Ovary (tissue), 3 donors: ENCODE measurements around the gene SNAP47.

Experiments used
- EP300 ChIP-seq: sonication (generic); formaldehyde crosslinking; IDR thresholded peaks from one replicate; pipeline ENCODE4 v1.6.1; 2017; ENCODE audit warnings: antibody characterized with exemption
- POLR2A ChIP-seq: fragments of 450-650 bp; IDR thresholded peaks from one replicate; pipeline ENCODE4 v1.6.1; 2017; ENCODE audit warnings: antibody characterized with exemption, mild to moderate bottlenecking, moderate library complexity
- TF ChIP-seq, protein P1 (sequence below), 3 donors: fragments of 450-650 bp in 2 of 3; fragments of 200-600 bp in 1 of 3; IDR thresholded peaks; one replicate each; pipeline versions ENCODE4 v1.5.1 to v1.8.0; 2016 to 2022; ENCODE audit warnings: antibody characterized with exemption in 3 of 3, mild to moderate bottlenecking in 1 of 3
- donor health status: DM: no; HTN: no; CAD: no.

DNA sequence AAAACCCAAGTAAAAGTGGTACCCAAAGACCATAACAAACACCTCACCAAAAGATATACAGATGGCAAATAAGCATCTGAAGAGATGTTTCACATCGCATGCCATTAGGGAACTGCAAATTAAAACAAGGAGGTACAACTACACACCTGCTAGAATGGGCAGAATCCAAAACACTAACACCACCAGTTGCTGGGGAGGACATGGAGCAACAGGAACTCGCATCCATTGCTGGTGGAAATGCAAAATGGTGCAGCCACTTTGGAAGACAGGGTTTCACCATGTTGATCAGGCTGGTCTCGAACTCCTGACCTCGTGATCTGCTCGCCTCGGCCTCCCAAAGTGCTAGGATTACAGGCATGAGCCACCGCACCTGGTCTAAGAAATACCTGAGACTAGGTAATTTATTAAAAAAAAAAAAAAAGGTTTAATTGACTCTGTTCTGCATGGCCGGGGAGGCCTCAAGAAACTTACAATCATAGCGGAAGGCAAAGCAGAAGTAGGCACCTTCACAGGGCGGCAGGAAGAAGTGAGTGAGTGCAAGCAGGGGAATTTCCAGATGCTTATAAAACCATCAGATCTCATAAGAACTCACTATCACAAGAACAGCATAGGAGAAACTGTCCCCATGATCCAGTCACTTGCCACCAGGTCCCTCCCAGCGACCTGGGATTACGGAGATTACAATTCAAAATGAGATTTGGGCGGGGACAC, 50.0 kb downstream of the SNAP47 start:
- TF ChIP-seq, protein P1, sequence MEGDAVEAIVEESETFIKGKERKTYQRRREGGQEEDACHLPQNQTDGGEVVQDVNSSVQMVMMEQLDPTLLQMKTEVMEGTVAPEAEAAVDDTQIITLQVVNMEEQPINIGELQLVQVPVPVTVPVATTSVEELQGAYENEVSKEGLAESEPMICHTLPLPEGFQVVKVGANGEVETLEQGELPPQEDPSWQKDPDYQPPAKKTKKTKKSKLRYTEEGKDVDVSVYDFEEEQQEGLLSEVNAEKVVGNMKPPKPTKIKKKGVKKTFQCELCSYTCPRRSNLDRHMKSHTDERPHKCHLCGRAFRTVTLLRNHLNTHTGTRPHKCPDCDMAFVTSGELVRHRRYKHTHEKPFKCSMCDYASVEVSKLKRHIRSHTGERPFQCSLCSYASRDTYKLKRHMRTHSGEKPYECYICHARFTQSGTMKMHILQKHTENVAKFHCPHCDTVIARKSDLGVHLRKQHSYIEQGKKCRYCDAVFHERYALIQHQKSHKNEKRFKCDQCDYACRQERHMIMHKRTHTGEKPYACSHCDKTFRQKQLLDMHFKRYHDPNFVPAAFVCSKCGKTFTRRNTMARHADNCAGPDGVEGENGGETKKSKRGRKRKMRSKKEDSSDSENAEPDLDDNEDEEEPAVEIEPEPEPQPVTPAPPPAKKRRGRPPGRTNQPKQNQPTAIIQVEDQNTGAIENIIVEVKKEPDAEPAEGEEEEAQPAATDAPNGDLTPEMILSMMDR (IDR thresholded peaks at IDR 0.05) = no peak
- no peak for TF ChIP-seq POLR2A
- TF ChIP-seq EP300 = no peak
